Stimulated activated CD4-positive, alpha-beta T cell treated with anti-CD3 and anti-CD28 coated beads, Interleukin-4, amount 100 ng/mL, for 48 hours (primary cell): ENCODE results near the gene ZBTB21.

Experiments used
- DNase-seq, 2 donors: peaks; one replicate each; pipeline ENCODE4 v3.0.0-alpha.2; 2020; ENCODE audit warnings: low read depth in 2 of 2

ZBTB21 gene

DNA sequence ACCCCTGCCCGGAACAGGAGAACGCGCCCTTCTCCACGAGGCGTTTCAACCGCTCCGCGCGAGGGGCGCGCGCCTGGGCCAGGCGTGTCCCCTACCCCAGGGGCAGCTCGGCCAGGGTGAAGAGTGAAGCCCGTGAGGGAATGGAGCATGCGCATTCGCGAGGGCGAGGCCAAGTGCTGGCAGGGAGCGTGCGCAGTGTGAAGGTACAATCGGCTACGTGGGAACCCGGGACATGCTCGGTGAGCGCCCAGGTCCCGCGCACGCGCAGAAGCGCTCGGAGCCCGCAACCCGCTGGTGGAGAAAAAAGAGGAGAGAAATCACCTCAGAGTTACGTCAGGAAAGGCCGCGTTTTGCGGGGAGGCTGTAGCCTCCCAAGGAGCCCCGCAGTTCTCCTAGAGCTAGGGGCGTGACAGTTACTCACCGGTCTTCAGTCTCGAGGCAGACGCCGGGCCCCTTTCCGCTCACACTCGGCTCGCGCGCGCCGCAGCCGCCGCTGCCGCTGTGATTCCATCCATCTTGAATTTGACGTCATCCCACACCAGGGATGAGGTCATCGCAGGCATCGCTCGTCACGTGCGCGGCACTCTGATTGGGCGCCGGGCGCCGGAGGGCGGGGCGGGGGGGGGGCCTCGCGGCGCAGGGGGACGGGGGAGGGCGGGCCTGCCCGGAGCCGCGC, at the start of gene ZBTB21:
TSS of gene ZBTB21 (minus strand) at position 530 of the 676 bp plus-strand sequence. CDS start 16,265 bp downstream, outside the sequence.
- peak; percentile 95 to 97 for DNase-seq

GRCh38 chr21:42059721-42060120, 49.6 kb upstream of the ZBTB21 start:
- no peak for DNase-seq

DNA sequence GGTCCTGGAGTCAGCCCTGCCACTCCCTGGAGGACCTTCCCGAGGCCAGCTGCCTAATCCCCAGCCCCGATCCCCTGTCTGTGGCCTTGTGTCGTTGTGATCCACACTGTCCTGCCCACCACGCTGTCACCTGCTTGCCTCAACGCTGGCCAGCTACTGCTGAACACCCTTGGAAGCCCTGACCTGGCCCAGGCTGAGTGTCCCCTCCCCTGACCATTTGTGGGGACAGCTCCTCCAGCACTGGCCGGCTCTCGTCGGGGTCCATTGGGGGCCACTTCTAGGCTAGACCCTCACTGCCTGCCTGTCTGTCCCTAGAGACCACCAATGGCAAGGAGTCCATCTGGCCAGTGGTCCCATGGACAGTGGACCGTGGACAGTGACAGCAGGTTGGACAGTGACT, 49.0 kb upstream of the ZBTB21 start:
- DNase-seq: no peak

DNA sequence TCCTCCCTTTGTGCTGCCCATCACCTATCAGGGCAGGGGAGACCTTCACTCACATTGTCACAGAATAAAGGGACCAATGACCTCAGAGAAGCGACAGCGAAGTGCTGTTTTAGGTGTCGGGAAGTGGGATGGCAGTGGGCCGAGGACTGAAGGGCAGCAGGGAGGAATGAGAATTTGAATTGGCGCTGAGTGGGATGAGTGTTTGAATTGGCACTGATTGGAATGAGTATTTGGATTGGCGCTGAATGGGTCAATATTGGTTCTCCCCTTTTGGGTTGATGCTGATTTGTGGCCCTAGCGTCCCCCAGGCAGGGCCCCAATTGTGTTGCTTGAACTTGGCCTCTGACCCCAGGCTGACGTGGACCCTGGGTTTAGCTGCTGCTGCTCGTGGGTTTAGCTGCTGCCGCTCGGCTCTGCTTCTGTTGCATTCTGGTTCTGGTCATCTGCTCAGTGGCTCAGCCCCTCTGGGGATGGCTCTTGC, 48.5 kb upstream of the ZBTB21 start:
- no peak for DNase-seq

DNA sequence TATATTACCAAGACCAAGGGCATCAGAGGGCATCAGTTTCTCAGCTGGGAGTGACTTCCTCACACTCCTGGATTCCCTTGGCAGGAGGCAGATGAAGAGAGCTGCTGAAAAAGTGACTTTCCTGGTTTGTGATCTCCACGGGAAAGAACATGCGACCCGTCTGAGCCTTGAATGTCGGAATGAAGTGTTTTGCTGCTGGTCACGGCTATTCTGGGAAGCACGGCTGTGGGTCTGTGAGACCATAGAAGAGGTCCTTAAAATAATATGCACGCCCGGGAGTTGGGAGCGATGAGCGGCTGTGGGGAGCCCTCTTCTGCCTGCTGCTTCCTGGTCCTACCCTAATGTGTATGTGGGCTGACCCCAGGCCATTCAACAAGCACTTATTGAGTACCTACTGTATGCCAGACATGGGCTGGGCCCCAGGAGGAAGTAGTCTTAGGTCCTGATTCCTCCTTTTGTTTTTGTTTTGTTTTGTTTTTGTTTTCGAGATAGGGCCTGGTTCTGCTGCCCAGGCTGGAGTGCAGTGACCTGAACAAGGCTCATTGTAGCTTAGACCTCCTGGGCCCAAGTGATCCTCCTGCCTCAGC, 47.8 kb upstream of the ZBTB21 start:
- DNase-seq: no peak

GRCh38 chr21:42056996-42057689, 47.0 kb upstream of the ZBTB21 start:
- no peak for DNase-seq

GRCh38 chr21:42056468-42056867, 46.3 kb upstream of the ZBTB21 start:
- DNase-seq: no peak

DNA sequence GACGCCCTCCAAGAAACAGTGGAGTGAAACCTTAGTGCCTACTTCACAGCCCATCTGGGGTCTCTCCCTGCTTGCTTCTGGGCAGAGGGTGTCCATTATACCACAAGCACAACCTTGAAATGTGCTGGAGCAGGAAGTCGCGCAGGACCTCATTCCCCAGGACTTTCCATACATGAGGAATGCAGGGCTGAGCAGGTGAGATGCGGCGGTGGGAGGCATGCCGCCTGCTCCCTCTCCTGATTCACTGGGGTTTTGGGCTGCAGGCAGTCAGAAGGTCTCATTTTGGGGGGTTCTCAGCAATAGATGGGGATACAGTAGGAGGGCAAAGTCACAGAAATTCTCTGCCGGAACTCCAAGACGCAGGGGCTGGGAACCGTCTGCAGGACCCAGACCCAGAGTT, 45.3 kb upstream of the ZBTB21 start:
- no peak for DNase-seq

DNA sequence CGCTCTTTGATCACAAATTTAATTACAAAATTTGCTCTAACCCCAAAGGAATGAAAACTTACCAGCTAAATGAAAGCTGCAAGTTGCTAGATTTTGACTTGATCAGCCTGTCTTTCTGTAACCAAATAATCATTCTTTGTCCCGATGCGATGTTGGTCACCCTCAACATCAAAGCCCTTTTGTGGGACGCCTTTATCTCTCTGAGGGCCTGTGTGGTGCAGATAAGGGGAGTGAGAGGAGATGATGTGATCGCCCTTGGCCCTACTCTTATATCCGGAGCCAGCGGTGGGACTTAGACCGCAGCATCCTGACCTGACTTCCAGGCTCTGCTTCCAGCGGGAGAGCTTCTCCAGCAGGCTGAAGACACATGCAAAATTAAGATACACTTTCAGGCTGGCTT, 41.6 kb upstream of the ZBTB21 start:
- DNase-seq: no peak

DNA sequence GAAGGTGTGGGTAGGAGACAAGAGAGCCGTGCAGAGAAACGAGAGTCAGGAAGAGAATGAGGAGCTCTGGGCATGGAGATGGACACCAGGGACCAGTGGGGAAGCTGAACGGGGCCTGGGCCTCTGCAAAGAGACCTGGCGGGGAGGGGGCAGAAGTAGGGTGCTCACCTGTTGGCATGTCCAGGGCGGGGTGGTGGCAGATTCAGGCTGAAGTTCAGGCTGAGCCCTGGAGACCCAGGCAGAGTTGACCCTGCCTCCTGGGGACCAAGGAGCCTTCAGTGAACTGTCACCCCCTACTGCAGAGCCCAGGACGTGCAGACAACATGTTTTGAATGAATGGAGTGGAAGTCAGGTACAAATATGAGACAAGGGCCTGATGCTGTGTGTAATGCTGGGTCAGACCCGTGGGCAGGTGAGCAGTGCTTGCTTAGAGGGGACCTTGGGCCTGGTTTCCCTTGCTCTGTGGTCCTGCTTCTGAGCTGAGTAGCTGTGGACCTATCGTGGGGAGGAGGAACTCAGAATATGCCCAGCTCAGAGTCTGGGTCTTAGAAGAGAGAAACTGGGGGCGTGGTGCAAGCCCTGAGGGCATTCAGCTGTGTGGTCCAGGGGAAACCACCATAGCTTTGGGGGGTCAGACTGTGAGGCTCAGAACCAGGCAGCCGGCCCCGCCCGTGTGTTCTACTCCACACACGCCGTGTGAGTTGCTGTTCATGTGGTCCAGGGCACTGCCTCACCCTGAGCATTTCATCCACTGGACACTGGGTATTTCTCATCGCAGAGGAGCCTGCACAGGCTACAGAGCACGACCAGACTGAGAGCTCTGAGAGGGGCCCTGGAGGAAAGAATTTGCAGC, 39.6 kb upstream of the ZBTB21 start:
- no peak for DNase-seq

- DNase-seq: no peak
Observed at GRCh38 chr21:42048870-42049577, 38.9 kb upstream of the ZBTB21 start.

- no peak for DNase-seq
Observed at GRCh38 chr21:42047821-42048613, 37.9 kb upstream of the ZBTB21 start.

- DNase-seq: no peak
Observed at GRCh38 chr21:42044871-42045495, 34.8 kb upstream of the ZBTB21 start.

DNA sequence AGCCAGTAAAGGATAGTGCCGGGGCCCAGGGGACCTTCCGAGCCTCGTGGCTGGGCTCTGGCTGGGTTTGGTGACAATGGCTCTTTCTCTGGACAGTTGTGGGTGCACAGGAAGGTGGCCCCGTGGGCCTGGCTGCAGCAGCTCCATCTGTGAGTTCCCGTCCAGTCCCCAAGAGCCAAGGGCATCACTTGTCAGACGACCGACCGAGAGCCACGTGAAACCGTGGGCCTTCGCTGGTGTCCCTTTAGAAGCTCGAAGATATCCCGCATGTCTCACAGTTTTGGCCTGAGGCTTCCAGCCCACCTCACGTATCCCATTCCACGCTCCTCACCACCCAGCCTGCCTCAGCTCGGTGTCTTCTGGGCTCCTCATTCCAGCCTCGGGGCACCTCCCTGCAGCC, 33.8 kb upstream of the ZBTB21 start:
- DNase-seq: no peak

DNA sequence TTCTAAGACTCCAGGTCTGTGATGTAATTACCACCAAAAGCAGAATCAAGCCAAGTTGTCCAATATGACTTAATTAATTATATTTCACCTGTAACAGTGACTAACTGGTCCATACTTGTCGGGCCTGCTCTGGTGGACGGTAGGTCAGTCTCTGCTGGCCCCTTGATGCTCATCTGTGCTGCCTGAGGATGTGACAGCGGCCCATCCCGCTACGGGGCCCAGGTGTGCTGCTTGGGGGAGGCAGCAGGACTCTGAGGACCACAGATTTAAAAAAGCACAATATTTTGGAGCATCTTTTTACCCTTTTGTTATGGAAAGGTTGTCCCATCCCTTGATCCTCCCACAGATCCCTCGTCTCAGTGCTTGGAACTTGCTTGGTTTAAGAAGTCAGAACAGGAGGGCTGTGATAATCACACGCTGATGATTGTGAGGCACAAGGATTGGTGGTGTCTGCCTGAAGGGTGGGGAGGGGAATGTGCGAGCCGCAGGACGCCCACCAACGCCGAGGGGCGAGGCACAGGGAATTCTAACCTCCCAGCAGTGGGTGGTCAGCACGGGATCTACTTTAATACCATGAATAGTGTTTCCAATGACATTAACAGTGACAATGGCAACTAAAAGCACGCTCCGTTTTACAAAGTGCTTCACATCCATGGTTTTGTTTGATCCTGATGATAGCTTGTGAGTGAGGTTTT, 33.2 kb upstream of the ZBTB21 start:
- no peak for DNase-seq

GRCh38 chr21:42042651-42043050, 32.5 kb upstream of the ZBTB21 start:
- no peak for DNase-seq

DNA sequence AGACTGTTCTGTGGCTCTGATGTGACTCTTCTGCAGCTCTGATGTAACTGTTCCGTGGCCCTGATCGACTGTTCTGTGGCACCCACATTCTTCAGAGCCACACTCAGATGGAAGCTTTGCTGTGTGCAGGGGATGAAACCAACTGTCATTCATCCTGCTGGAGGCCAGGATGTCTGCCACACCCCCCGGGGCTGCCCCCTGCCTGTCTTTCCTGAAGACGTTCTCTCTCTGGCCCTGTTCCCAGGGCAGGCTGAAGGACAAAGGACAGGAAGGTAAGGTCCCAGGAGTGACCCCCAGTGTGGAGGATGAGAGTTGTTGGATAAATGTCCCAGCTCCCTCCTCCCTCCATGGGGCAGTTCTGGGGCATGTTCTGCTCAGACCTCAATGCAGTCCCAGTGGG, 31.6 kb upstream of the ZBTB21 start:
- DNase-seq: no peak

DNA sequence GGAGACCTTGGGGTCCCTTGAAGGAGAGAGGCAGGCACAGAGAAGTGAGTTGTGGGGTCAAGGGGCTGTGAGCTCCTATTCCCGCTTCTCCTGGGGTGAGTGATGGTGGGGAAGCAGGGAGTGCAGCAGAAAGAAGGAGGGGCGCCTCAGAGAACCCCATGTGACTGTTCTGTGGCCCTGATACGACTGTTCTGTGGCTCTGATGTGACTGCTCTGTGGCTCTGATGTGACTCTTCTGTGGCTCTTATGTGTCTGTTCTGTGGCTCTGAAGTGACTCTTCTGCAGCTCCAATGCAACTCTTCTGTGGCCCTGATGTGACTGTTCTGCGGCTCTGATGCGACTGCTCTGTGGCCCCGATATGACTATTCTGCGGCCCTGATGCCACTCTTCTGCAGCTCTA, 31.1 kb upstream of the ZBTB21 start:
- DNase-seq: no peak

- no peak for DNase-seq
Observed at GRCh38 chr21:42040411-42041180, 30.4 kb upstream of the ZBTB21 start.
